Bone marrow (tissue), 2 donors: ENCODE results near the gene ARHGAP26.
A peak's percentile ranks its signal among the peaks of the same experiment; 100 is the strongest.

Experiments used
- DNase-seq, 2 donors: peaks; one replicate each; lab custom pipeline; 2025; lab: John Stamatoyannopoulos, UW

ARHGAP26 gene

DNA sequence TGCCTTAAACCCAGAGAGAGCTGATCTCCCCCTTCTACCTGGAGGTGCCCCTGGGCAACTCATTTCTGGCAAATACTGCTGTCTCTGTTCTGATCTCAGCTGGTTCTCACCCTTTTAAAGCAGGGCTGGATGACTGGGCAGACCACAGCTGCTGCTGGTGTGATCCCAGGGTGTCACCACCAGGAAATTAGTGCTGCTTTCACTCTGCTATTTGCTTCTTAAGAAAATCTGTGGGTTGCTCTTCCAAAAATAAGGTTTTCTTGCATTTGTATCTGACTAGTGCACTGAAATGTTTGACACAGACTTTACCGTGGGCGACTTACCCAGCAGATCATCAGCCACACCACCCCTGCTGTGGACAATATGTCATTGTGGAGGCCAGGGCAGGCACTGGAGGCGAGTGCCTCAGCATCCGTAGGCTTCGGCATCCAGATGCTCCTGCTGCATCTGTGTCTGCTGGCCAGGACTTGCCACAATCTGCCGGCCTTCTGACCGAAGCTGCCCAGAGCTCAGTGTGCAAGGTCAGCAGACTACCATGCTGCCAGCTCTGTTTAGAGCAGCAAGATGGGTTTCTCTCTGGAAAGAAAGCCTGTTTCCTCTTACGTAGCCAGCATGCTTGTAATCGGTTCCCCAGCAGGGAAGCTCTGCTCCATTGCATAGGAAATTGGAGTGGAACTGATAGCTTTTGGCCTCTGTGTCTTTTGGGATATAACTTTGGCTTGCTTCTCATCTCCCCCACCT is 13.6 kb downstream of the ARHGAP26 start:
- DNase-seq, result no peak

GRCh38 chr5:142784401-142784955 is 14.3 kb downstream of the ARHGAP26 start:
- DNase-seq, result no peak

DNA sequence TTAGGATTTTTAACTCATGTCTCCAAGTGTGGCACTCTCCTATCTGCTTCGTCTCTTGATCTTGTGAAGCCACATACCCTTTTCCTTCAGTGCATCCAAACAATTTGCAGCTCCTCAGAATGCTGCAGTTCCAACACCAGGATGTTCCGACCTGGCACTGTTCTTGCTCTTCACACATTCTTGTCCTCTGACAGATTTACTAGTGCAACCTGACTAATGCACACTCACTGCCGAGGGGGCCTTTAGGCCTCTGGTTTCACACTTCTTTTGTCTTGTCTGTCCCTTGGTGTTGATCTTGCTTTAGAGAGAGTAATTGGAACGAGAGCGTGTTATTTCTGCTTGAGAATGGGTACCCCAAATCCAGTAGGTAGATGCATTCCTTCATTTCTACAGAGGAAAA is 15.0 kb downstream of the ARHGAP26 start:
- DNase-seq, result no peak

DNA sequence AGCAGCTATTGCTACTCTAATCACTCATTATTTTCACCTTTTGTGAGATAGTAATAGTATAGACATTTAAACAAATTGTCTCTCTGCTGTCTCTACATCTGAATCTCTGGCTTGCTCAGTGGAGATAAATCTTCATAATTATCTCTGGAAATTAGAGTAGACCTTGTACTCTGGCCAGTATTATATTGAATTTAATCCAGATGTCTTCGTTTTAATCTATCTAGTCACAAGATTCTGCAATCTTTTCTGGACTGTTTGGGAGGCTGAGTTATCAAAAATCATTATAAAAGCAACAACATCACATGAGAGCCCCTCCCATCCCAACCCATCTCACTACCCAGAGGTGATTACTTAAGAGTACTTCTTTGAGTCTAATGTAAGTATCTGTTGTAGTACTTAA is 19.0 kb downstream of the ARHGAP26 start:
- DNase-seq, result no peak

- no peak for DNase-seq
Observed at GRCh38 chr5:142792012-142792864, 22.1 kb downstream of the ARHGAP26 start.

- no peak for DNase-seq
Observed at GRCh38 chr5:142792865-142793232, 22.7 kb downstream of the ARHGAP26 start.

- DNase-seq, result no peak
Observed at GRCh38 chr5:142794537-142794936, 24.4 kb downstream of the ARHGAP26 start.

GRCh38 chr5:142795251-142795650 is 25.1 kb downstream of the ARHGAP26 start:
- no peak for DNase-seq

- no peak for DNase-seq
Observed at GRCh38 chr5:142796492-142797109, 26.4 kb downstream of the ARHGAP26 start.

DNA sequence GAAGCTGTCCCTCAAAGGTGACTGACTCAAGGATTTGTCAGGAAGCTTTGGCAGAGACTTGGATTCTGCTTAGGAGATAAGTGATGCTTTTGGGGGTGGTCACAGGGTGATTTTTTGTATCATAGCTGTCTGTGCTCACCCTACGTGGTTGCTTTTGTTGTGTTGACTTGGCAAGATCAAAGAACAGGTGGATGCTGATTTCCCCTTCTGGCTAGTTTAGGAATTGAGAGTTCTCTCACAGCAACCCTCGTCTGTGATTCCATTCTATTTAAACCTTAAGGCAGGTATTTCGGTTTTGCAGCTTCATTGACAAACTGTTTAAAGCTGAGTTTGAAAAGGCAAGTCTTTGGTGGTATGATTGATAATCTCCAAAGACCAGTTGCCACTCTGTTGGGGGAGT is 27.2 kb downstream of the ARHGAP26 start:
- DNase-seq, result no peak

GRCh38 chr5:142798099-142798770 is 28.1 kb downstream of the ARHGAP26 start:
- peak; percentile 57 to 98 for DNase-seq

DNA sequence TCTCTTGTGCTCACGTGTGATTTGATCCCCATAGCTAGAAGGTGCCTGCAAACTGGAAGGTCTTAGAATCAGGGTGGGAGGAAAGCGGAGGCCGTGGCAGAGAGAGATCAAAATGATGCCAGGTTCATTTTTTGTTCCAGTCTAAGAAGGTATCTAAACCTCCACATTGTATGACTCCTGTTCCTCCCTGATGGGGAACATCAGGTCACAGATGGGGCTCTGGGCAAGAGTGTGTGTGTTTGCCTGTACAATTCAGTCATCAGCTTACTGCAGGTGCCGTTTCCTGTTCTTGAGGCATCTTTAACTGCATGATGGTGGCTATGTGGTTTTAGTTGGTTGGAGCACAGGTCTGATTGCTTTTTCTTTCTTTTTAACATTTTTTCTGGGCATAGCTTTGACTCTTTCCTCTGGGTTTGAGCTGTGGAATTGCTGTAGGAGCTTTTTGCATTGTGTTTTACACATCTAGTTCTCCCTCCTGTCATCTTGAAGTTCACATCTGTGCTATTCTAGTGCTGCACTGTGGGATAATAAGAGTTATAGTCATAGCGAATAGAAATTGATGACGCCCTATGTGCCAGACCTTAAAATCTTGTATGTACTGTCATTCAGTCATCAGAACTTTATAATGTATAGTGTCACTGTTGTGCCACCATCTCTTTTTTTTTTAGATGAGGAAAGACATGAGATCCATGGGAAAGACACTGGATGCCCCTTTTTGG is 30.8 kb downstream of the ARHGAP26 start:
- peak in 1 of 2 donors; percentile 51 for DNase-seq

- no peak for DNase-seq
Observed at GRCh38 chr5:142801495-142801871, 31.3 kb downstream of the ARHGAP26 start.

GRCh38 chr5:142803428-142804125 is 33.4 kb downstream of the ARHGAP26 start:
- peak in 1 of 2 donors; percentile 25 for DNase-seq

GRCh38 chr5:142805339-142805738 is 35.2 kb downstream of the ARHGAP26 start:
- no peak for DNase-seq

GRCh38 chr5:142806841-142807267 is 36.7 kb downstream of the ARHGAP26 start:
- DNase-seq, result no peak

GRCh38 chr5:142807372-142807911 is 37.3 kb downstream of the ARHGAP26 start:
- no peak for DNase-seq

GRCh38 chr5:142808878-142809598 is 38.9 kb downstream of the ARHGAP26 start:
- peak in 1 of 2 donors; percentile 9 for DNase-seq

GRCh38 chr5:142810081-142810480 is 39.9 kb downstream of the ARHGAP26 start:
- DNase-seq, result no peak
